HG03520 (cell line): ENCODE measurements around the gene NAA16.
A peak's percentile ranks its signal among the peaks of the same experiment; 100 is the strongest.
"Not testable (repeated sequence)": the region's sequence is repeated elsewhere in the genome, so short reads cannot be mapped to it uniquely, and the experiment has no call there.

Source experiments
- ATAC-seq: cut with Tn5 transposase; IDR thresholded peaks from one replicate; pipeline ENCODE4 v1.9.1; 2021; ENCODE audit warnings: mild to moderate bottlenecking, moderate library complexity; ENCODE audit not compliant: unreplicated experiment

The NAA16 gene

DNA sequence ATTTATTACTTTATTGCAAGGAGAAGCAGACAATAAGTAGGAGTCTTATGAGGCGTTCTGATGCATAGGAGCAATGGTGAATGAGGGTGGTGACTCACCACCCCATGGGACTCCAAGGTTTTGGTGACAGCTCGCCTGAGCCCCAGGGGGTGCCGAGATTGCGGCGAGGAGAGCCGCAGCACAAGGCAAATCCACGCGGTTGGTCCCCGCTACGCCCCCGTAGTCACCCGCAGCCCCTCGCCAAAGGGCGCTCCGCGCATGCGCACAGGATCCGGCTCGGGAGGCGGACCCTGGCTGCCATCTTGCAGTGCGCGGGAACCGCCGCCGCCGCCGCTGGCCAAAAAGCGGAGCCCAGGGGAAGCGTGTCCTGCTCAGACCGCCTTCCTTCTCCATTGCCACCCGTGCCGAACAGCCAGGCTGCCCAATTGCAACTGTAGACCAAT lies at the start of gene NAA16:
NAA16 (plus strand) TSS at position 305 of the 443 bp plus-strand sequence. CDS start 262 bp downstream, outside the sequence.
- ATAC-seq, result peak; percentile 58

DNA sequence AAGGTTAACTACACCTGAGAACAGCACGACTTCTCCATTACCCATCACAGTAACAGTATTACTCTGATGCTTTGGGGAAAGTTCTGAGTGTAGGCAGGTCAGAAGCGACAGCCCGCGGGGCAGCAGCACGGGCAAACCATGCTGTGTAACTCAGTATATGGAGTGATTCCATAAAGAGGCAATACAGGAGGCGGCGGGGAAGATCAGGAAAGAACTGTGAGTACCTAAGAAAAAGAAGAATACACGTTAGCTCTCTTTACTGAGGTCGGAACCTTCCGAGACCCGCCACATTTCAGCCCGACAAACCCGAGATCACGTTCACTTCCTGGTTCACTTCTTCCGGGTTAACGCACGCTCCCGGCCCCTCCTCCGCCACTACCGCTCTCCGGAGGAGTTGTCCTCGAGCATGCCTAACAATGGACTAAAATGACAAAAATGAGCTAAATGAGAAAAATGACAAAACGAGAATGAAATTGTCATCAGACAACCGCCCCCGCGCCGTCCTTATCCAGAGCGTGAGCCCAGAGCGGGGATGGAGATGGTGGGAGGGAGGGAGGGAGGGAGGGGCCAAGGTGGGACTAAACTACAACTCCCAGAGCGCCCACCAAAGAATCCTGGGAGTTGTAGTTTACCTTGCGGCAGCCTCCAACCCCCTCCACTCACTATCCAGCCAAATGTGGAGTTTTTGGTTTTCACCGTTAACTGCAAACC lies 47.7 kb upstream of the NAA16 start, which contains the start of gene MTRF1:
MTRF1 (minus strand) TSS at position 316 of the 711 bp plus-strand sequence. CDS start 2,669 bp downstream, outside the sequence.
- ATAC-seq, result peak; percentile 91

- no peak for ATAC-seq
Observed at GRCh38 chr13:41267106-41267505, 44.0 kb upstream of the NAA16 start.

DNA sequence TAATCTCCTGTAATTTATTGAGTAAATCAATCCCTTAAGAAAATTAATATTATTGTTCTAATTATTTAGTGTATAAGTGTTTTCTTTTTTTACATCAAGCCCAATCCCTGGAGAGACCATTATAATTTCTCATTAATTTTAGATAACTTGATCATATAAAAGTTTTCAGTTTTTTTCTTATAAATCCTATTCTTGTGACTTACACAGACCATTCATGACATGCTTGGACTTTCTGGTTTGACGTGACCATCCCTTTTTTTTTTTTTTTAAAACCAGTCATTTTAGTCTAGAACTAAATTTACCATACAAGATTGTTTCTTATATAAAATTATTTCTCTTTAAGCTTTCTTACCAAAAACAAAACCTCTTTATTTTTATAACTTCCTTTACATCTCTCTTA lies 42.3 kb upstream of the NAA16 start:
- no peak for ATAC-seq

DNA sequence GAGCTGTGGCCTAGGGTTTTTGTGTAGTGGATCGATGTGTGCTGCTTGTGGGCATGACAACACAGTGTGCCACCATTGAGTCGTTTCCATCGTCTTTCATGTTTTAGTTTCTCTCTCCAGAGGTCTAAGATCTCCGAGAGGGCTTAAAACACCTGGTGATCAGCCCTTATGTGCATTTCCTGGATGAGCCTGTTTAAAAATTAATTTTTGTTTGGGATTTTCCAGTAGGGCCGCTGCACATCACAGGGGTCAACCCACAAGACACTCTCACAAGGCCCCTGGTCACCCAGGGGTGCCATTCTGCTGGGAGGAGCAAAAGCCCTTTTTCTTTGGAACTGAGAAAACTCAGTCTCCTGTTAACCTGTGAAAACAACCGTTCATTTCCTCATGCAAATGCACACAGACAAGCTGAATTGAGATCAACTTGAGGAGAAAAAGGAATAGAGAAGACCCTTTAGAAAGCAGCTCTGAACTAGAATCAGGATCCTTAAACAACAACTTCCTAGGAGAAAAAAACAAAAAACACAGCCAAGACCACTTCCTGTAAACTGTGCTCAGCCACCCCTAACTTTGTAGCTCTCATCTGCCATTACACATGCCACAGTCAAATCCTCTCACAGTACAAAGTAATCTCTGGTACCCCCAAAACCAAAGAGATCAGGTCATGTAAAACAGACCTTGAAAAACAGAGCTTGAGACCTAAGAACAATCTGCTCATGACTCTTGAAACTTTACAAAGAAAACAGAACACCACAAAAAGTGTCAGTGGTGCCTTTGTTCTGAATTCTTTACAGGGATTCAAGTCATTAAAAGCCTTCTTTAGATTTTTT lies 39.4 kb upstream of the NAA16 start:
- ATAC-seq, result no peak

GRCh38 chr13:41273831-41274441 lies 37.1 kb upstream of the NAA16 start:
- no peak for ATAC-seq

- no peak for ATAC-seq
Observed at GRCh38 chr13:41274881-41275280, 36.2 kb upstream of the NAA16 start.

DNA sequence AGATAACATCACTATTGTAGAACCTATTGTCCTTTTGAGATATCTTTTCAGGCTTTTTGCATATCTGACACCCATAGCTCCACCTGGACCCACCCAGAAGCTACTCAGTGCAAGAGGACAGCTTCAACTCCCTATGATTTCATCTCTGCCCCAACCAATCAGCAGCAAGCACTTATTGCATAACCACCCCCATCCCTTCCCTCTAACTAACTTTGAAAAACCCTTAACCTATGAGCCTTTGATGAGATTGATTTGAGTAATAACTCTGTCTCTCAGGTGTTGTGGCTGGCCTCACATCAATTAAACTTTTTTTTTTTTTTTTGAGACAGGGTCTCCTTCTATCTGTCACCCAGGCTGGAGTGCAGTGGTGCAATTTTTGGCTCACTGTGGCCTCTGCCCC lies 34.2 kb upstream of the NAA16 start:
- no peak for ATAC-seq

DNA sequence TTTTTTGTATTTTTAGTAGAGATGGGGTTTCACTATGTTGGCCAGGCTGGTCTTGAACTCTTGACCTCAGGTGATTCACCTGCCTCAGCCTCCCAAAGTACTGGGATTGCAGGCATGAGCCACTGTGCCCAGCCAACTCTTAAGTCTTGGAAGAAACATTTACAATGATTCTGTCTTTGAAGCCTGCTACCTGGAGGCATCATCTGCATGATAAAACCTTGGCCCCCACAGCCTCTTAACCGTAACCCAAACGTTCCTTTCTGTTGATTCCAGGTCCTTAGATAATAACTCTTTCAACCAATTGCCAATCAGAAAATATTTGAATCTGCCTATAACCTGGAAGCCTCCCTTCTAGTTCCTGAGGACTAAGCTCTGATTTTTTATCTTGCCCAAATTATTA lies 31.9 kb upstream of the NAA16 start:
- ATAC-seq, result not testable (repeated sequence)

- no peak for ATAC-seq
Observed at GRCh38 chr13:41282129-41282571, 28.9 kb upstream of the NAA16 start.

DNA sequence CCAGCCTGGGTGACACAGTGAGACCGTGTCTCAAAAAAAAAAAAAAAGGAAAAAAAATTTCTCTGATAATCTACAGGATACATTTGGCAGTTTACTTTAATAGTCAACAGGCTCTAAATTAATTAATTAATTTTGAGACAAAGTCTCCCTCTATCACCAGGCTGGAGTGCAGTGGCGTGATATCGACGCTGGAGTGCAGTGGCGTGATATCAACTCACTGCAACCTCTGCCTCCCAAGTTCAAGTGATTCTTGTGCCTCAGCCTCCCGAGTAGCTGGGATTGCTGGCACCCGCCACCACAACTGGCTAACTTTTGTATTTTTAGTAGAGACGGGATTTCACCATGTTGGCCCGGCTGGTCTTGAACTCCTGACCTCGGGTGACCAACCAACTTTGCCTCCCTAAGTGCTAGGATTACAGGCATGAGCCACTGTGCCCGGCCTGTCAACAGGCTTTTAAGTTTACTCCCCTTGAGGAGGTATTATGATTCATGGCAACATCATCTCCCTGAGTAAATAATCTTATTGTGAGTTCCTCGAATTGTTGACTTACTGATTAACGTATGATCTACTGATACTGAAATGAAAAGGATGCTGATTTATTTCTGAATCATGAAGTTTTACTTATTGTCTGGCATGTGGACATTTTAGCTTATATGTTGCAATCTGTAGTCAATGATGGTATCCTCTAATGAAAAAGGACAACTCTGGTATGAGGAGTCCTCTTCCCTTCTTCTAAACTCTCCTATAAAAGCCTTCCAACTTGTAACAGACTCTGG lies 26.4 kb upstream of the NAA16 start:
- no peak for ATAC-seq

DNA sequence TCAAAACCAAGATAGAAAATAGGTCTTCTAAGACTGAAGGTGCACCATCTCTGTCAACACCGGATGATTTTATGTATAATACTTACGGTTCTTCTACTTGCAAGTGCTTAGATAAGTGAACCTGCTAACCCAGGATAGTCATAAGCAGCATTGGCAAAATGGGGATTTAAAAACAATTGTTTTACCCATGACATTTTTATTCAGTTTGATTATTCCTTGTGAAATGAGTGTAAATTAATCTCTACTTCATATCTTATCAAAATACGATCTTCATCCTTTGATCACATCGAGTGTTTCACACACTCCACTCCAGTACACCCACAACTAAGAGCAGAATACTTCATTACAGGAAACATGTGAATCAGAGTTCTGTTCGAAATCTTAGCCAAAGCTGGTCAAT lies 24.7 kb upstream of the NAA16 start:
- ATAC-seq, result no peak

DNA sequence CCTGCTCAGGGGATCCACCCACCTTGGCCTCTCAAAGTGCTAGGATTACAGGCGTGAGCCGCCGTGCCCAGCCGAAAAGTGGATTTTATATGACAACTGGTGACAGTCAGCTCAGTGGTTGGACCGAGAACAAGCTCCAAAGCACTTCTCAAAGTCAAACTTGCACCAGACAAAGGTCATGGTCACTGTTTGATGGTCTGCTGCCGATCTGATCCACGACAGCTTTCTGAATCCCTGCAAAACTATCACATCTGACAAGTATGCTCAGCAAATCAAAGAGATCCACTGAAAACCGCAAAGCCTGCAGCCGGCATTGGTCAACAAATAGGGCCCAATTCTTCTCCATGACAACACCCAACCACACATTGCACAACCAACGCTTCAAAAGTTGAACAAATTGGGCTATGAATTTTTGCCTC lies 21.6 kb upstream of the NAA16 start:
- ATAC-seq, result no peak

DNA sequence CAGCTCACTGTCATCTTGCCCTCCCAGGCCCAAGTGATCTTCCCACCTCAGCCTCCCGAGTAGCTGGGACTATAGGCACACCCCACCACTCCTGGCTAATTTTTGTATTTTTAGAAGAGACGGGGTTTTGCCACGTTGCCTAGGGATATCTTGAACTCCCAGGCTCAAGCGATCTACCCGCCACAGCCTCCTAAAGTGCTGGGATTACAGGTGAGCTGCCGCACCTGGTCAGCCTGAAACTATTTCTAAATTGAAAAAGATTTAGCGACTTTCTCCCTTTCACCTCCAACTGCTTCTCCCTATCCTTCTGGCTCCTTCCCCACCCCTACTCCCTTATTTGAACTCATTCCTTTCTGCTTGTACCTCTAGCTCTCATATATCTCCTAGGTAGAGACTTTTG lies 19.8 kb upstream of the NAA16 start:
- no peak for ATAC-seq

DNA sequence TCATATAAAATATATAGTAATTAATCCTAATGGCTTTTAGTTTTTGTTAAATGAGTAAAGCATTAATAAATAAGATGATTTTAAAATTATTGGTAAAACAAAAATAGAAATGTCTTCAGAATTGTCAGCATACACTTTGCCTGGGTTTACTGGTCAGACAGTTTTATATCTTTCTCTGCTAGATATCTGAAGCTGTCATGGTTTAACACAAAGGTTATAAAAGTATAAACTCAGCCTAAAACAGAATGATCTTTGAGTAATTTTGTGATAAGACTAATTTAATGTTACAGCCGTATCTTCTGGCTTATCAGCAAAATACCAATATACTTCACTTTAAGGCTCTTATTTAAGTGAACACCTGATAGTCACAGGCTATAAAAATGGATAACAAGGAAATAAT lies 17.8 kb upstream of the NAA16 start:
- no peak for ATAC-seq

DNA sequence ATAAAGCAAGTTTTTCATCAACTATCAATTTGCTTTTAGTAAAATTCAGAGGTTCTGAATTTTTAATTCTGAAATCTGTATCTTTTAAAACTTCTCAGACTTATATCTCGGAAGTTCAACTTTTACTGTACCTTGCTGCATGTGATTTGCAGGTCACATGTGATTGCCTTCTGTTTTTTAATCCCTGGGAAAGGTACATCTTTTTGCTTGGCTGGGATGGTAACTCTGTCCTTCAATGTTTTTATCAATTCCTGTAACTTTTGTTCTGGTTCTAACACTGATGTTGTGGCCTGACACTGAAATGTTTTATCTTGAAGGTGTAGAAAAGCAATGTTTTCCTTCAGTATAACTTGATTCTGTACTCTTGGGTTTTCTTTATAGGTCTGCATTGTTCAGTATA lies 16.2 kb upstream of the NAA16 start:
- ATAC-seq, result no peak

- no peak for ATAC-seq
Observed at GRCh38 chr13:41295973-41296372, 15.1 kb upstream of the NAA16 start.

GRCh38 chr13:41296879-41297646 lies 14.0 kb upstream of the NAA16 start:
- no peak for ATAC-seq

DNA sequence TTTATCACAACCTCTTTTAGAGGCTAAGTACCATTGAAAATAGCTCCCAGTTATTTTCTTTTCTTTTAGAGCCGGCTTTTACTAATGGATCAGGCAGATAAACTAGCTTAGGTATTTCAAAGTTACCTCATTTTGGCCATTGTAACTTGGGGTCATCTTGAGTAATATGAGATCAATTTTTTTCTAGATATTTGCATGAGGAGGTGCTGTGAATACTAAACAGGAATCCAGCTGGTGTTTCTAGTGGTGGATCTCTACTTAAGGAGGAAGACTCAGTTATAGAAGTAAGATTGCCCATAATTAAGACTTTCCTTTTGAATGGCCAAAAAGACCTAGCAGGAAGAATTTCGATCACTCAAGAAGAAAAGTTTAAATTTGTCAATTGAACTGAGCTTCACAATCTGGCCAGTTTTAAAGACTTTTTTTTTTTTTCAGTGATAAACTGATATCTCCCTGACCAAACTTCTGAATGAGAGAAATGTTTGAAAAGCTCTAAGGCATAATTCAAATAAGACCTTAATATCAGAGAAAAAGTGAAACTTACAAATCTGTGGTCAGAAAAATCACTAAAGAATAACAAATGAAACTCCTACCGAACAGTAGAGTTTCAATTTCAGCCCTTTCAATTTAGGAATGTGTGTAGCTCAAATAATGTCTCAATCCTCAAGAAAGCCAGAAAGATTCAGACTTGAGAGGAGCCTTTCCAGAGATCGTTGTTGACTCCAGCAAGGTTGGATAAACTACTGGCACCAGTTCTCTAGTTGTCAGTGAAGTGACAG lies 11.6 kb upstream of the NAA16 start:
- ATAC-seq, result no peak
